ENCODE results near the gene TUBB2A. TPM values are rescaled to one million over a fixed set of nuclear protein-coding genes. Genes with fewer than 3 reads are reported as not detected.
A peak's percentile ranks its signal among the peaks of the same experiment; 100 is the strongest.
"Not testable (repeated sequence)": the region's sequence is repeated elsewhere in the genome, so short reads cannot be mapped to it uniquely, and the experiment has no call there.

TUBB2A gene
- total RNA-seq, 1 donor from 2014 or later: 18.2 TPM

DNA sequence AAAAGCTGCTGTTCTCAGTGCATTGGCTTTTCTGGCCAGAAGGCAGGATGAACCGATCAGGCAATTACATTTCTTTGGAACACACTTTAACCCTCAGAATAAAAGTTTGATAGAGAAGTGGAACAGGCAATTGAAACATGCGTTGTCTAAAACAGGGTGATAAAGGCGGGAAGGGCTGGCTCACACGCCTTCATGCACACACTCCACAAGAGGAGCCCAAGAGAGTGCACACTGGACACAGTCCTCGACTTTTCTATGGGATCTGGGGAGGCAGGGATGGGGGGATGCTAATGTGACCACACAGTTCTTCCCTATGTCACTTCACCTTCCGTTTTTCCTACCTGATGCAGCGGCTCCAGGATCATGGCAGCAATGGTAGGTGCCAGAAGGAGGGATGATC, 30.9 kb upstream of the TUBB2A start:
- intact Hi-C loops (cut with DNase I): no loop called here
- DNase-seq (no peak), ATAC-seq (ENCODE audit: poor library complexity) (no peak)

GRCh38 chr6:3186974-3187382, 29.6 kb upstream of the TUBB2A start:
- no peak for DNase-seq
- intact Hi-C loops (cut with DNase I): no loop called here

DNA sequence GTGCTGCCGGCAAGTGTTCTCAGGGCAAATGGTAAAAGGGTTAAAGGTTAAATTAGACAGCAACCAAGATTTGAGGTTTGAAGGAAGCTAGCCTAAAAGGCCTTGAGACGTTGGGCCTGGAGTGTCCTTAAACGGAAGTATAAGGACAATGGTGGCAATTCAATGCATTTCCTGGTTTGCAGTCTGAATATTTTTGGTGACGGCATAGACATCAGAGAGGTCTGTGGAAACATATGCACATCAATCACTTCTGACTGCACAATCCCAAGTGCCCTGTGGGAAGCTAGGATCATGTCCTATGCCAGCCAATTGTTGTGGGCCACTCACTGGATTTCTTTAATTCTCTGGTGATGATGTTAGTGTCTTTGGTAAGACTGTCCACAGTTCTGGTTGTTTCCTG, 25.7 kb upstream of the TUBB2A start:
- DNase-seq (no peak), ATAC-seq (ENCODE audit: poor library complexity) (no peak)
- intact Hi-C loops (cut with DNase I): no loop called here

More at GRCh38 chr6:3186974-3187382, 29.6 kb upstream of the TUBB2A start:
- no peak for ATAC-seq (ENCODE audit: poor library complexity)

DNA sequence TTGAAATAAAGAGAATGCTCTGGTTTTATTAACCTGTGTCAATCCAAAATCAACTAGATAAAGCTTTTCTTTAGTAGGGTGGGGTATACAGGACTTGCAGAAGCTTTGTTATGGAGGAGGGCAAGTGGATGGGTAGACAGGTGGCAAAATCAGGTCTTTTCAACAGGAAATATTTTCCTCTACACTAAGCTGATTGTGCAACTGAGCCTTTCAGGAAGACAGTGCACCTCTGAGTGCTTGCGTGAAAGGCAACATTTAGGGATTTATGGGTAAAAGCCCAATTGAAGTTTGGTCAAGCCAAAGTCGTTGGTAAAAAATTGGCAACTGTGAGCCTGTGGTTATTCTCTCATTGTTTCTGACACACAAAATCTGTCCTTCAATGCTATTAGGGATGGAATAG, 23.8 kb upstream of the TUBB2A start:
- DNase-seq (no peak), ATAC-seq (ENCODE audit: poor library complexity) (no peak)
- intact Hi-C loops (cut with DNase I): no loop called here

DNA sequence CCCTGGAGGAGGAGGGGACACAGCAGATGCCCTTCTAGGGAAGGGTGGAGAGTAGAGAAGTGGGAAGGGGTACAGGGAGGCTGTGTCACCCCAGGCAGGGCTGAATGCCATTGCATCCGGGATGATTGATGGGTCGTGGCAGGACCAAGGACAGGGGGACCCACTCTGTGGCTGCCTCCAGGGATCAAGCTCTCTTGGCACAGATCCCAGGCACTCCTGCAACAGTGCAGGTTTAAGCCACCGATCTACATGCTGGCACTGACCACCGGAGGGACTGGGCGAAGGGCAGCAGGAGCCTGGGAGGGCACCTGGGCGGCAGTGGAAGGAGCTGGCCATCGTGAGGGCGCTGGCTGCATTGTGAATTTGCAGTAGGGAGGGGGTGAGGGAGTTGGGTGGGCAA, 22.6 kb upstream of the TUBB2A start:
- ATAC-seq (ENCODE audit: poor library complexity); intact Hi-C loops (cut with DNase I); DNase-seq: not testable (repeated sequence)

GRCh38 chr6:3178666-3179065, 21.3 kb upstream of the TUBB2A start:
- ATAC-seq (ENCODE audit: poor library complexity): peak; percentile 63
- DNase-seq; intact Hi-C loops (cut with DNase I): not testable (repeated sequence)

DNA sequence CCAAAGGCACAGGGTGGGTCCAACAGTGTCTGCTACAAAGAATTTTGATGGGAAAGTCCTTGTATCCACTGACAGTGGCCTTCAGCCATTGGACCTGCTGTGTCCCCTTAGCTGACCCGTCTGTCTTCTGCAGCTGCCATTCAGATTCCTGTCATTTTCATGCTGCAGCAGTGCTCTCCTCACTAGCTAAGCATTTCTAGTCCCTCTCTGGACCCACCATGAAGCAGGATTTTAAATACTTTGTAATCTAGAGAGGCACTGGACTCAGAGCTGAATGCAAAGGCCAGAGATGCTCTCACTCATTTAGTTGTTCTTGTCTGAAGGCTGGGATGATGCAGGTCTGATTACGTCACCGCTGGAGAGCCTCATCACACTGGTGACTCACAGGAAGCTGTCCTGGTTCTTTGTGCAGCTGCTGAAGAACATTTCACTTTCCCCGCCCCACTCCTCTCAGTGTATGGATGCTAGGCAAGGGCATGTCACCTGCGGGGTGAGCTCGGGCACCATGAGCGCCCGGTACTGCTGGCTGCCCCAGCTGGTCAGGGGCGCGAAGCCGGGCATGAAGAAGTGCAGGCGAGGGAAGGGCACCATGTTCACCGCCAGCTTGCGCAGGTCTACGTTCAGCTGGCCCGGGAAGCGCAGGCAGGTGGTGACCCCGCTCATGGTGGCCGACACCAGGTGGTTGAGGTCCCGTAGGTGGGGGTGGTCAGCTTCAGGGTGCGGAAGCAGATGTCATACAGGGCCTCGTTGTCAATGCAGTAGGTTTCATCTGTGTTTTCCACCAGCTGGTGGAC, 19.4 kb upstream of the TUBB2A start:
- intact Hi-C loops (cut with DNase I): no loop called here
- no peak for DNase-seq
- peak; percentile 29 for ATAC-seq (ENCODE audit: poor library complexity)

DNA sequence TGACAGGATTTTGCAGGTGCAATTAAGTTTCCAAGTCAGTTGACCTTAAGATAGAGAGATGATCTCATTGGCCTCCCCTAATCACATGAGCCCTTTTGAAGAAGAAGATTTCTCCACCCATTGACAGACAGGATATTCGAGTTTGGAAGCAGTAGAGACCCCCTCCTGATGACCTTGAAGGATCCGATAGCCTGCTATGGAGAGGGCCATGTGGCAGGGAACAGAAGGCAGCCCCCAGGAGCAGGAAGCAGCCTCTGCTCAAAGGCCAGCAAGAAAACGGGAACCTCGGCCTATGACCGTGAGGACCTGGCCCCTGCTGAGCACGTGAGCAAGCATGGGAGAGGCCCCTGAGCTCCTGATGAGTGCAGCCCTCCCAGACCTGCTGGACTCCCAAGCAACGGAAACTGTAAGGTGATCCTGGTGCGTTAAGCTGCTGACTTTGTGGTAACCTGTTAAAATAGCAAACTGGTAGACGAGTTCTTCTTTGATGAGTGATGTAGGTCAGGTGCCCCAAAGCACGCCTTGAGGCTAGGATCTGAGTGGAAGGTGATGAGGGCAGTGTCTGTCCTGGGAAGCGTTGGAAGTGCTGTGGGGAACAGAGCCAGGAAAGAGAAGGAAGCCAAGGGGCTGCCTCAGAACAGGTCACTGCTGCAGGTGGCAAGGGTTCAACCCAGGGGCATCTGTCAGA, 18.5 kb upstream of the TUBB2A start:
- intact Hi-C loops (cut with DNase I): no loop called here
- ATAC-seq (ENCODE audit: poor library complexity) (no peak), DNase-seq (no peak)

- ATAC-seq (ENCODE audit: poor library complexity); intact Hi-C loops (cut with DNase I); DNase-seq: not testable (repeated sequence)
These were observed 16.3 kb upstream of the TUBB2A start for GRCh38 chr6:3173636-3174089.

DNA sequence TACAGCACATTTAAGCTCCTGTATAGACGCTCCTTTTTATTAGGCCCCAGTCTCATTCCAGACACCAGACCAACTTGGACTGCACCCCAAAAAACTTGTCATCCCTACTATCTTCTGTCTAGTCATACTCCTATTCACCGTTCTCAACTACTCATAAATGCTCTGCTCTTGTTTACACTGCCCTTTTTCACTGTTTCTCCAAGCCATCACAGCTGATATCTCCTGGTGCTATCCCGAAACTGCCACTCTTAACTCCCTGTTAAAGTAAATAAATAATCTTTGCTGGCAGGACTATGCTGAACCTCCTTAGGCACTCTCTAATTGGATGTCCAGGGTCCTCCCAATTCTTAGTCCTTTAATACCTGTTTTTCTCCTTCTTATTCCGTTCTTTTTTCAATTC, 15.4 kb upstream of the TUBB2A start:
- ATAC-seq (ENCODE audit: poor library complexity); DNase-seq; intact Hi-C loops (cut with DNase I): not testable (repeated sequence)

DNA sequence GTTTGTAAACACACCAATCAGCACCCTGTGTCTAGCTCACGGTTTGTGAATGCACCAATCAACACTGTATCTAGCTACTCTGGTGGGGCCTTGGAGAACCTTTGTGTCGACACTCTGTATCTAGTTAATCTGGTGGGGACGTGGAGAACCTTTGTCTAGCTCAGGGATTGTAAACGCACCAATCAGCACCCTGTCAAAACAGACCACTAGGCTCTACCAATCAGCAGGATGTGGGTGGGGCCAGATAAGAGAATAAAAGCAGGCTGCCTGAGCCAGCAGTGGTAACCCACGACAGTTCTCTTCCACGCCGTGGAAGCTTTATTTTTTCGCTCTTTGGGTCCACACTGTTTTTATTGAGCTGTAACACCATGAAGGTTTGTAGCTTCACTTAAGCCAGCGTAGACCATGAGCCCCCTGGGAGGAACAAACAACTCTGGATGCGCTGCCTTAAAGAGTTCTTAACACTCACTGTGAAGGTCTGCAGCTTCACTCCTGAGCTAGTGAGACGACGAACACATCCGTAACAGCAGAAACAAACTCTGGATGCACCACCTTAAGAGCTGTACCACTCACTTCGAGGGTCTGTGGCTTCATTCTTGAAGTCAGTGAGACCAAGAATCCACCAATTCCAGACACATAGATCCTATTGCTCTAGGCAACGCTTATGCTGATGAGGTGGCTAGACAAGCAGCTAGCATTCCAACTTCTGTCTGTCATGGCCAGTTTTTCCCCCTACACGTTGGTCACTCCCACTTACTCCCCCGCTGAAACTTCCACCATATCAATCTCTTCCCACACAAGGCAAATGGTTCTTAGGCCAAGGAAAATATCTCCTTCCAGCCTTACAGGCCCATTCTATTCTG, 14.2 kb upstream of the TUBB2A start:
- ATAC-seq (ENCODE audit: poor library complexity); DNase-seq; intact Hi-C loops (cut with DNase I): not testable (repeated sequence)

GRCh38 chr6:3170676-3171075, 13.3 kb upstream of the TUBB2A start:
- DNase-seq; ATAC-seq (ENCODE audit: poor library complexity); intact Hi-C loops (cut with DNase I): not testable (repeated sequence)

DNA sequence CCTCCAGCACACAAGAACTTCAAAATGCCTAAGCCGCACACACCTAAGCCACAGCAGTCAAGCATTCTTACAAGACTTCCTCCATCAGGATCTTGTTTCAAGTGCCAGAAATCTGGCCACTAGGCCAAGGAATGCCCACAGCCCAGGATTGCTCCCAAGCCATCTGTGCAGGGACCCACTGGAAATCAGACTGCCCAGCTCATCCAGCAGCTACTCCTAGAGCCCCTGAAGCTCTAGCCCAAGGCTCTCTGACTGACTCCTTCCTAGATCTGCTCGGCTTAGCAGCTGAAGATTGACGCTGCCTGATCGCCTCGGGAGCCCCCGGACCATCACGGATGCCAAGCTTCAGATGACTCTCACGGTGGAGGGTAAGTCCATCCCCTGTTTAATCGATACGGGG, 10.7 kb upstream of the TUBB2A start:
- ATAC-seq (ENCODE audit: poor library complexity); DNase-seq; intact Hi-C loops (cut with DNase I): not testable (repeated sequence)

DNA sequence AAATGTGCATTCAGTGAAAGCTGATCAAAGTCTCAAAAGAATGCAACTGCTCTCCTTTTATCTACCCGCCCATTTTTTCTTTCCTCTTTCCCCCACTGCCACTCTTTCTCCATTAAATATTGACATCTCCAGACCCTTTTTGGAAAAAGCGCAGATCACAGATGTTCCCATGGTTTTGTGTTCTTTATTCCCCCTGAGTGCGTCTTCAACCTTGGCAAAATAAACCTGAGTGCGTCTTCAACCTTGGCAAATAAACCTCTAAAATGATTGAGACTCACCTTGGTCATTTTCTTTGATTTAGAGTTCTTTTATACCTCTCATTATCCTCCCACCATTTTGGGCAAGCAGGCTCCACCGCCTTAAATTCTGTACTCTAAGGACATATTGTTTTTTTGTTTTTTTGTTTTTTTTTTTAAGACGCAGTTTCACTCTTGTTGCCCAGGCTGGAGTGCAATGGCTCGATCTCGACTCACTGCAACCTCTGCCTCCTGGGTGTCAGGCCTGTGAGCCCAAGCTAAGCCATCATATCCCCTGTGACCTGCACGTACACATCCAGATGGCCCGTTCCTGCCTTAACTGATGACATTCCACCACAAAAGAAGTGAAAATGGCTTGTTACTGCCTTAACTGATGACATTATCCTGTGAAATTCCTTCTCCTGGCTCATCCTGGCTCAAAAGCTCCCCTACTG, 9.3 kb upstream of the TUBB2A start:
- DNase-seq; ATAC-seq (ENCODE audit: poor library complexity); intact Hi-C loops (cut with DNase I): not testable (repeated sequence)

GRCh38 chr6:3165631-3166534, 8.5 kb upstream of the TUBB2A start:
- no peak for ATAC-seq (ENCODE audit: poor library complexity)
- no peak for DNase-seq
- intact Hi-C loops (cut with DNase I): no loop called here

- ATAC-seq (ENCODE audit: poor library complexity) (no peak), DNase-seq (no peak)
- intact Hi-C loops (cut with DNase I): no loop called here
These were observed 7.0 kb upstream of the TUBB2A start for GRCh38 chr6:3164388-3164787.

DNA sequence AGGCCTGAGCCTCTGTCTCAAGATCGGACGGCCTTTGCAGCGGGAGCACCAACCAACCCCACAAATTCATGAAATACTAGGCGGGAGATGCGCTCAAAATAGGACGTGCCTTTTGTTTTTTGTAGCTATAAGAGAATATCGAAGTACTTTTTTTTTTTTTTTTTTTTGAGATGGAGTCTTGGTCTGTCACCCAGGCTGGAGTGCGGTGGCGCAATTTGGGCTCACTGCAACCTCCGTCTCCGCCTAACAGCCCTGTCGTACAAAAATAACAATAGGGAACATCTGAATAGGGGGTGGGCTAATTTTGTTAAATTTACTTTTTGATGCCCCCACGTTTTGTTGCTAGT, 5.9 kb upstream of the TUBB2A start:
- intact Hi-C loops (cut with DNase I): no loop called here
- DNase-seq (peak; percentile 73), ATAC-seq (ENCODE audit: poor library complexity) (peak; percentile 4)

Data from Right ventricle myocardium superior (tissue), 1 donor.